PFSK-1 (cell line): ENCODE measurements around the gene DYNAP.

ENCODE experiments used
- FOXP2 ChIP-seq: optimal IDR thresholded peaks from 2 replicates; pipeline ENCODE3; 2011; ENCODE audit warnings: borderline replicate concordance, control low read depth, inconsistent platforms; ENCODE audit not compliant: insufficient read depth; ENCODE audit errors: extremely low read length, extremely low read depth
- POLR2AphosphoS5 ChIP-seq: IDR thresholded peaks from 2 replicates; pipeline ENCODE4 v1.6.1; 2012; ENCODE audit warnings: low read depth, mild to moderate bottlenecking, control low read depth, low read length, moderate library complexity
- REST ChIP-seq, 2 experiments: IDR thresholded peaks; 2 replicates each; pipeline versions ENCODE4 v1.6.1 to v1.8.0; 2011 to 2012; ENCODE audit warnings: low read depth in 2 of 2, low read length in 2 of 2, control low read depth in 1 of 2, inconsistent platforms in 1 of 2, mild to moderate bottlenecking in 1 of 2, moderate library complexity in 1 of 2; ENCODE audit not compliant: insufficient read depth in 1 of 2
- SIN3A ChIP-seq: IDR thresholded peaks from 2 replicates; pipeline ENCODE4 v1.6.1; 2012; ENCODE audit warnings: mild to moderate bottlenecking, low read length, moderate library complexity, borderline replicate concordance; ENCODE audit not compliant: insufficient read depth
- TAF1 ChIP-seq: IDR thresholded peaks from 2 replicates; pipeline ENCODE4 v1.6.1; 2012; ENCODE audit warnings: low read length, control low read depth, borderline replicate concordance; ENCODE audit not compliant: insufficient read depth

Gene DYNAP

DNA sequence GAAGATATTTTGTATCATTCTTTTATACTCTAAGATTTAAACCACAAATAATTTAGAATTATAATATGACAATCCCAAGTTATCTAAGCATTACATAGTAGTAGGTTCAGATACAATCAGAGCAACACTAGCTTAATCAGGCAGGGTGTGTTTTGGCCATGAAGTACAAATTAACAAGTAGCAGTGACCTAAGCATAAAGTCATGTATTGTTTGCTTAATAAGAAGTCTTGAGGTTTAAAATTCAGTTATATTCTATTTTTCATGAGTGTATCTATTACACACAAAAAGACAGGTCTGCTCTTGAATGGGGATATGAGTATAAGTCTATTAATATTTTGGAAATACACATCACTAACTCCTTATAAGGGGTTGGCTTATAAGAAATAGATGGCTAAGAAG lies 39.9 kb downstream of the DYNAP start:
- TF ChIP-seq REST (IDR thresholded peaks at IDR 0.05; ENCODE audit: insufficient read depth in 1 of 2, low read depth in 2 of 2, low read length in 2 of 2) (no peak), POLR2AphosphoS5 (no peak), SIN3A (no peak), TAF1 (no peak), FOXP2 (no peak)

DNA sequence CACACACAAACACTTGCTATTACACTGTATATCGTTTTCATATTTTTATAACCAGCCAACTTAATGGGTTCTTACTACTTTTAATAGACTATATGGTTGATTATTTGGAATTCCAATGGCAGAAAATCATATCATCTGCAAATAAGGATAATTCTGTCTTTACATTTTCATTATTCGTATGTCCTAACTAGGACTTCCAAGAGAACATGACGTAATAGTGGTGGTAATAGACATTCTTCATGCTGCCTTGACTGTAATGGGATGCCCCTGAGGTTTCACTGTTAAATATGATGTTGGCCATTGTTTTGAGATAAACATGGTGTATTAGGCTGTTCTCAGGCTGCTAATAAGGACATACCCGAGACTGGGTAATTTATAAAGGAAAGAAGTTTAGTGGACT lies 45.2 kb downstream of the DYNAP start:
- no peak for TF ChIP-seq POLR2AphosphoS5
- TF ChIP-seq REST (IDR thresholded peaks at IDR 0.05; ENCODE audit: insufficient read depth in 1 of 2, low read depth in 2 of 2, low read length in 2 of 2): no peak
- TF ChIP-seq FOXP2: no peak
- TF ChIP-seq SIN3A: no peak
- no peak for TF ChIP-seq TAF1

GRCh38 chr18:54641734-54642133 lies 50.7 kb downstream of the DYNAP start:
- TF ChIP-seq REST (IDR thresholded peaks at IDR 0.05; ENCODE audit: insufficient read depth in 1 of 2, low read depth in 2 of 2, low read length in 2 of 2) (no peak), FOXP2 (no peak), POLR2AphosphoS5 (no peak), SIN3A (no peak), TAF1 (no peak)

- no peak for TF ChIP-seq SIN3A
- TF ChIP-seq REST (IDR thresholded peaks at IDR 0.05; ENCODE audit: insufficient read depth in 1 of 2, low read depth in 2 of 2, low read length in 2 of 2): no peak
These were observed 56.1 kb downstream of the DYNAP start for GRCh38 chr18:54647176-54647575.
